H1 (cell line): ENCODE results near the gene ZNF674. TPM values are rescaled to one million over a fixed set of nuclear protein-coding genes. Genes with fewer than 3 reads are reported as not detected.

Experiments
- CTCF ChIA-PET: fragments of 300-600 bp; sonication (Branson Sonifier 250); formaldehyde crosslinking; loops from one replicate; lab custom pipeline; 2021; ENCODE audit not compliant: partially characterized antibody; lab: Charles Lee
- POLR2A ChIA-PET: fragments of 300-600 bp; sonication (Branson Sonifier 250); formaldehyde crosslinking; loops from one replicate; lab custom pipeline; 2021; ENCODE audit warnings: inconsistent platforms; ENCODE audit not compliant: partially characterized antibody; lab: Charles Lee
- DNase-seq, 2 experiments: peaks; one replicate each; pipeline versions ENCODE4 v3.0.0 to v3.0.0-alpha.2; 2010 to 2022; ENCODE audit warnings: low spot score in 2 of 2, low read depth in 1 of 2, mixed read lengths in 1 of 2
- FAIRE-seq: peaks from 2 replicates; lab custom pipeline; 2011; peaks lifted over from hg19 to GRCh38; lab: Jason Lieb, UNC
- H2AFZ ChIP-seq: 2 replicates; pipeline ENCODE4 v1.8.1; 2012; ENCODE audit warnings: low read length, inconsistent platforms
- H2AK5ac ChIP-seq: 2 replicates; pipeline ENCODE4 v1.6.1; 2013; ENCODE audit warnings: low read depth, low read length
- H2BK120ac ChIP-seq: replicated peaks from 2 replicates; pipeline ENCODE3; 2013; ENCODE audit warnings: low read depth, low read length, inconsistent platforms
- H2BK12ac ChIP-seq: 2 replicates; pipeline ENCODE4 v1.6.1; 2013; ENCODE audit warnings: low read depth, low read length
- H2BK15ac ChIP-seq: 2 replicates; pipeline ENCODE4 v1.6.1; 2013; ENCODE audit warnings: low read length
- H2BK20ac ChIP-seq: 2 replicates; pipeline ENCODE4 v1.6.1; 2013; ENCODE audit warnings: low read length
- H2BK5ac ChIP-seq: 2 replicates; pipeline ENCODE4 v1.6.1; 2013; ENCODE audit warnings: low read depth, low read length
- H3K14ac ChIP-seq: 2 replicates; pipeline ENCODE4 v1.6.1; 2013; ENCODE audit warnings: inconsistent platforms; ENCODE audit not compliant: insufficient read length
- H3K18ac ChIP-seq: 2 replicates; pipeline ENCODE4 v1.6.1; 2013; ENCODE audit warnings: low read length; ENCODE audit errors: extremely low read depth
- H3K23ac ChIP-seq: 2 replicates; pipeline ENCODE4 v1.6.1; 2013; ENCODE audit warnings: inconsistent platforms; ENCODE audit not compliant: insufficient read length
- H3K23me2 ChIP-seq: 2 replicates; pipeline ENCODE4 v1.6.1; 2013; ENCODE audit warnings: low read depth, low read length
- H3K27ac ChIP-seq: 2 replicates; pipeline ENCODE4 v1.6.1; 2011; ENCODE audit warnings: low read depth, low read length, inconsistent platforms
- H3K27me3 ChIP-seq, 4 experiments: replicated peaks in 1 of 4; 1 replicate in 1 of 4; 2 replicates in 3 of 4; pipeline versions ENCODE4 v1.6.1 to v1.8.1; 2011 to 2013; ENCODE audit warnings: low read length in 3 of 4, mild to moderate bottlenecking in 3 of 4, inconsistent platforms in 2 of 4, mixed read lengths in 2 of 4, moderate library complexity in 1 of 4; ENCODE audit not compliant: control insufficient read depth in 3 of 4, insufficient read depth in 3 of 4; ENCODE audit errors: extremely low read depth in 1 of 4
- H3K36me3 ChIP-seq, 4 experiments: 2 replicates each; pipeline versions ENCODE4 v1.6.1 to v1.8.1; 2011 to 2013; ENCODE audit warnings: mild to moderate bottlenecking in 4 of 4, low read length in 3 of 4, moderate library complexity in 2 of 4, control low read depth in 1 of 4, inconsistent platforms in 1 of 4; ENCODE audit not compliant: insufficient read depth in 4 of 4, control insufficient read depth in 2 of 4
- H3K4ac ChIP-seq: replicated peaks from 2 replicates; pipeline ENCODE3; 2013; ENCODE audit warnings: low read length, low read depth, mixed read lengths, inconsistent platforms; ENCODE audit not compliant: insufficient read length
- H3K4me1 ChIP-seq, 4 experiments: replicated peaks in 1 of 4; 1 replicate in 1 of 4; 2 replicates in 3 of 4; pipeline versions ENCODE4 v1.6.1 to v1.8.1; 2011 to 2013; ENCODE audit warnings: low read length in 3 of 4, inconsistent platforms in 2 of 4, mixed read lengths in 1 of 4; ENCODE audit not compliant: insufficient read depth in 4 of 4, control insufficient read depth in 3 of 4
- H3K4me2 ChIP-seq, 2 experiments: 2 replicates each; pipeline versions ENCODE4 v1.6.1 to v1.8.1; 2011 to 2013; ENCODE audit warnings: low read depth in 2 of 2, low read length in 2 of 2, control low read depth in 1 of 2, inconsistent platforms in 1 of 2, mild to moderate bottlenecking in 1 of 2; ENCODE audit not compliant: insufficient read depth in 1 of 2
- H3K4me3 ChIP-seq, 4 experiments: fragments of 200-600, 300-600 bp in 1 of 4; sonication (generic), shearing (Covaris generic), sonication (Bioruptor Twin) in 1 of 4; 2 replicates each; pipeline versions ENCODE4 v1.5.1 to v1.8.1; 2011 to 2016; ENCODE audit warnings: low read length in 4 of 4, low read depth in 3 of 4, control low read depth in 2 of 4, inconsistent platforms in 2 of 4, mild to moderate bottlenecking in 2 of 4, mixed read lengths in 1 of 4, moderate library complexity in 1 of 4; ENCODE audit not compliant: insufficient read depth in 2 of 4; ENCODE audit errors: extremely low read depth in 1 of 4
- H3K56ac ChIP-seq: replicated peaks from 2 replicates; pipeline ENCODE3; 2013; ENCODE audit warnings: low read depth, mild to moderate bottlenecking, mixed read lengths, low read length, inconsistent platforms; ENCODE audit not compliant: insufficient read length
- H3K79me1 ChIP-seq: 2 replicates; pipeline ENCODE4 v1.6.1; 2013; ENCODE audit warnings: low read depth, low read length, control low read depth
- H3K79me2 ChIP-seq, 2 experiments: 2 replicates each; pipeline versions ENCODE4 v1.6.1 to v1.8.1; 2012 to 2013; ENCODE audit warnings: low read length in 2 of 2, mild to moderate bottlenecking in 2 of 2, inconsistent platforms in 1 of 2; ENCODE audit not compliant: insufficient read depth in 2 of 2, control insufficient read depth in 1 of 2
- H3K9ac ChIP-seq, 4 experiments: replicated peaks in 1 of 4; 1 replicate in 1 of 4; 2 replicates in 3 of 4; pipeline versions ENCODE4 v1.6.1 to v1.8.1; 2011 to 2013; ENCODE audit warnings: low read depth in 3 of 4, low read length in 3 of 4, control low read depth in 2 of 4, mild to moderate bottlenecking in 2 of 4, moderate library complexity in 2 of 4, inconsistent platforms in 1 of 4; ENCODE audit errors: extremely low read depth in 1 of 4
- H3K9me3 ChIP-seq, 2 experiments: 2 replicates each; pipeline versions ENCODE4 v1.6.1 to v1.8.1; 2012 to 2013; ENCODE audit warnings: mild to moderate bottlenecking in 2 of 2, moderate library complexity in 2 of 2, control low read depth in 1 of 2, inconsistent platforms in 1 of 2, low read depth in 1 of 2, low read length in 1 of 2, mixed read lengths in 1 of 2; ENCODE audit not compliant: insufficient read depth in 2 of 2
- H4K20me1 ChIP-seq, 2 experiments: replicated peaks in 1 of 2; 2 replicates each; pipeline versions ENCODE3 to v1.8.1; 2011 to 2013; ENCODE audit warnings: inconsistent platforms in 2 of 2, low read length in 2 of 2, mild to moderate bottlenecking in 1 of 2; ENCODE audit not compliant: insufficient read depth in 2 of 2, control insufficient read depth in 1 of 2
- H4K5ac ChIP-seq: 2 replicates; pipeline ENCODE4 v1.6.1; 2013; ENCODE audit warnings: low read length, low read depth, mixed read lengths, inconsistent platforms; ENCODE audit not compliant: insufficient read length
- H4K8ac ChIP-seq: 2 replicates; pipeline ENCODE4 v1.8.0; 2013; ENCODE audit warnings: mild to moderate bottlenecking, moderate library complexity, low read length, inconsistent platforms; ENCODE audit not compliant: insufficient read depth; ENCODE audit errors: extremely low read depth
- H4K91ac ChIP-seq: replicated peaks from 2 replicates; pipeline ENCODE3; 2013; ENCODE audit warnings: low read length, mixed read lengths, inconsistent platforms; ENCODE audit not compliant: insufficient read length
- MAFK ChIP-seq: IDR thresholded peaks from 2 replicates; pipeline ENCODE4 v1.6.1; 2012; ENCODE audit warnings: low read depth, mild to moderate bottlenecking, improper control_type of control experiment, low read length
- TAF7 ChIP-seq: optimal IDR thresholded peaks from 2 replicates; pipeline ENCODE3; 2011; ENCODE audit warnings: low read depth, mild to moderate bottlenecking, inconsistent platforms, low read length, moderate library complexity, borderline replicate concordance
- WGBS, 2 experiments: shearing (Covaris generic) in 1 of 2; methylation state at CpG; one replicate each; pipeline versions ENCODE4 v1.1.6 to v1.1.7; 2013 to 2015; ENCODE audit warnings: low lambda C conversion rate in 2 of 2, mixed read lengths in 2 of 2, inconsistent platforms in 1 of 2, low coverage in 1 of 2, missing lambda C conversion rate in 1 of 2; ENCODE audit not compliant: insufficient replicate concordance in 2 of 2, insufficient coverage in 1 of 2, insufficient read length in 1 of 2; ENCODE audit errors: extremely low coverage in 1 of 2, missing lambda C conversion rate in 1 of 2; 5-methylcytosine and 5-hydroxymethylcytosine counted together
- polyA plus RNA-seq, 7 experiments: library from polyadenylated mRNA; depleted of rRNA in 3 of 7; stranded (reverse) in 5 of 7; unstranded in 2 of 7; fragments of >200 nt in 5 of 7; fragments of 200-250 nt in 2 of 7; gene quantifications; 1 replicate in 5 of 7; 2 replicates in 1 of 7; 4 replicates in 1 of 7; pipeline versions ENCODE4 v1.2.1 to v1.2.3, GENCODE V29; 2011 to 2013; ENCODE audit warnings: missing spikeins in 2 of 7, mixed read lengths in 2 of 7
- total RNA-seq: library from RNA; stranded (reverse); fragmentation: NEBNext Ultra II Directional; extraction: Animal tissue kit (Norgen Biotek cat#: 25700); gene quantifications from 2 replicates; pipeline ENCODE4 v1.2.1, GENCODE V29; 2021
- TF ChIP-seq, protein P1 (sequence below): IDR thresholded peaks from 2 replicates; pipeline ENCODE4 v1.6.1; 2011; ENCODE audit warnings: low read length, improper control_type of control experiment

ZNF674 gene
- total and polyA plus RNA-seq, 2 of the 8 experiments (the other 6 are each of a cell fraction or from before 2014, with no cell fraction given): 2.0 to 7.4 TPM

DNA sequence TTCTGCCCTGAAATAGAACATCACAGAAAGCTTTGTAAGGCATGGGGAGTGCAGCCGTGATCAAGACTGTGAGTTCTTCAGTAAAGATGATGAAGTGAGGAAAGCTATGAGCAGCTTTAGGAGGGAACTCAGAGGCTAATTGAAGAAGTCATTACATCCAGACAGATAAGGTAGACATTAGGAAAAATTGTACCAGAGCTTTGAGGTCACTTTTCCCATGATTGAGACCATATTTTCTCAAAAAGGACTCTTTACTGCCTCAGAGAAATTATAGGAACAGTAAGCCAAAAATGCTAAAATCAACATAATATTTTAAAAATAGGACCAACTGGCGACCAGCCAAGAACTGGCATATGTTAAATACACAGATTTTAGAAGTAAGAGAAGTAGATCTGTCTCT, 39.5 kb upstream of the ZNF674 start:
- Histone ChIP-seq H4K8ac (no peak overlapping the region), H3K9ac (no peak overlapping the region), H2AK5ac (no peak overlapping the region), H3K36me3 (no peaks in the 10 kb centered on the region), H2BK12ac (no peak overlapping the region), H2BK120ac (no peak overlapping the region), H2AFZ (no peak overlapping the region), H3K4me3 (no peak overlapping the region), H3K4me1 (peaks cover 0 to 18% (median 4%) of the 10 kb centered on the region in 4 experiments; a peak in 4 of 7 replicates), H2BK5ac (no peak overlapping the region), H3K18ac (no peak overlapping the region; the same call in 1 of the 2 replicates), H3K79me1 (no peaks in the 10 kb centered on the region), H3K4me2 (no peak overlapping the region), H3K79me2 (peaks cover 0 to 43% of the 10 kb centered on the region in 2 experiments; a peak in 2 of 4 replicates), H3K23me2 (no peaks in the 10 kb centered on the region), H2BK20ac (no peak overlapping the region), H4K5ac (no peak overlapping the region), H4K20me1 (no peaks in the 10 kb centered on the region), H3K23ac (no peak overlapping the region), H3K27me3 (no peaks in the 10 kb centered on the region), H3K9me3 (no peaks in the 10 kb centered on the region), H3K27ac (no peak overlapping the region), H4K91ac (no peak overlapping the region), H3K56ac (no peak overlapping the region), H2BK15ac (no peak overlapping the region), H3K14ac (no peak overlapping the region), H3K4ac (no peak overlapping the region)
- WGBS, 2 experiments: 86% methylated on average over 2 of the region's 2 CpGs; no CpG with 5 or more reads in 1 of the 2 experiments
- TF ChIP-seq TAF7 (no peak), MAFK (no peak)
- TF ChIP-seq, protein P1, sequence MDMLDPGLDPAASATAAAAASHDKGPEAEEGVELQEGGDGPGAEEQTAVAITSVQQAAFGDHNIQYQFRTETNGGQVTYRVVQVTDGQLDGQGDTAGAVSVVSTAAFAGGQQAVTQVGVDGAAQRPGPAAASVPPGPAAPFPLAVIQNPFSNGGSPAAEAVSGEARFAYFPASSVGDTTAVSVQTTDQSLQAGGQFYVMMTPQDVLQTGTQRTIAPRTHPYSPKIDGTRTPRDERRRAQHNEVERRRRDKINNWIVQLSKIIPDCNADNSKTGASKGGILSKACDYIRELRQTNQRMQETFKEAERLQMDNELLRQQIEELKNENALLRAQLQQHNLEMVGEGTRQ: no peak
- FAIRE-seq (no peak), DNase-seq (no peak)
- POLR2A ChIA-PET: no interaction called here
- CTCF ChIA-PET: no interaction called here
